Esophagus squamous epithelium (tissue), 4 donors: ENCODE data around the gene SLC35E1.
"Not testable (repeated sequence)": the region's sequence is repeated elsewhere in the genome, so short reads cannot be mapped to it uniquely, and the experiment has no call there.

ENCODE experiments used
- CTCF ChIP-seq, 6 experiments: fragments of 450-650 bp in 4 of 6; fragments of 200-600 bp in 2 of 6; sonication (generic) in 2 of 6; IDR thresholded peaks; one replicate each; pipeline ENCODE4 v1.5.1; 2016 to 2019; ENCODE audit warnings: antibody characterized with exemption in 6 of 6, mild to moderate bottlenecking in 4 of 6, moderate library complexity in 4 of 6
- POLR2A ChIP-seq, 4 donors: fragments of 450-650 bp; IDR thresholded peaks; one replicate each; pipeline ENCODE4 v1.6.1; 2017; ENCODE audit warnings: antibody characterized with exemption in 4 of 4, mild to moderate bottlenecking in 4 of 4, moderate library complexity in 3 of 4

- TF ChIP-seq POLR2A, CTCF (IDR thresholded peaks at IDR 0.05): not testable (repeated sequence)
These were observed 66.1 kb downstream of the SLC35E1 start for GRCh38 chr19:16506161-16506560.
